Subcutaneous abdominal adipose tissue (tissue), 5 donors: ENCODE data around the gene ALDH1A2.
"Not testable (repeated sequence)": the region's sequence is repeated elsewhere in the genome, so short reads cannot be mapped to it uniquely, and the experiment has no call there.

Experiments
- H3K27ac ChIP-seq: one replicate; pipeline ENCODE4 v1.7.0; 2013; ENCODE audit warnings: low read depth, mild to moderate bottlenecking, inconsistent platforms, low read length, moderate library complexity
- H3K27me3 ChIP-seq, 5 donors: one replicate each; pipeline ENCODE4 v1.7.0; 2013; ENCODE audit warnings: low read length in 5 of 5, inconsistent platforms in 1 of 5; ENCODE audit not compliant: control insufficient read depth in 5 of 5, insufficient read depth in 4 of 5
- H3K36me3 ChIP-seq, 5 donors: one replicate each; pipeline ENCODE4 v1.7.0; 2013; ENCODE audit warnings: low read length in 5 of 5; ENCODE audit not compliant: control insufficient read depth in 5 of 5, insufficient read depth in 5 of 5
- H3K4me1 ChIP-seq, 5 donors: one replicate each; pipeline ENCODE4 v1.7.0; 2013; ENCODE audit warnings: low read length in 5 of 5, mild to moderate bottlenecking in 3 of 5, moderate library complexity in 1 of 5; ENCODE audit not compliant: control insufficient read depth in 5 of 5, insufficient read depth in 5 of 5
- H3K4me3 ChIP-seq, 5 donors: one replicate each; pipeline ENCODE4 v1.7.0; 2013; ENCODE audit warnings: low read length in 5 of 5, low read depth in 1 of 5
- H3K9ac ChIP-seq, 5 donors: one replicate each; pipeline ENCODE4 v1.7.0; 2013; ENCODE audit warnings: low read length in 5 of 5, mild to moderate bottlenecking in 4 of 5, moderate library complexity in 3 of 5
- H3K9me3 ChIP-seq, 5 donors: one replicate each; pipeline ENCODE4 v1.7.0; 2013; ENCODE audit warnings: low read length in 5 of 5; ENCODE audit not compliant: control insufficient read depth in 5 of 5
- donor health status: healthy.
- donor health status: healthy.
- donor health status: healthy.
- donor health status: healthy.
- donor health status: healthy.

The ALDH1A2 gene

GRCh38 chr15:58065445-58066041 lies at the start of gene ALDH1A2:
TSS of gene ALDH1A2 (minus strand) at chr15:58065711. CDS start at chr15:58065650, 61 bp downstream.
- Histone ChIP-seq H3K9me3 (no peaks in the 10 kb centered on the region), H3K27me3 (peaks cover 24 to 59% (median 38%) of the 10 kb centered on the region in 5 donors), H3K9ac (peak within 1 kb of the TSS in 2 of 5 donors; percentile 41 to 43), H3K36me3 (no peaks in the 10 kb centered on the region), H3K4me1 (peaks cover 0 to 18% (median 6%) of the 10 kb centered on the region in 5 donors), H3K27ac (peak within 1 kb of the TSS; percentile 31), H3K4me3 (peak within 1 kb of the TSS in 4 of 5 donors; percentile 49 to 65 (median 59))

GRCh38 chr15:58114812-58115211 lies 49.3 kb upstream of the ALDH1A2 start:
- Histone ChIP-seq H3K9me3 (no peaks in the 10 kb centered on the region), H3K27ac (no peak overlapping the region), H3K27me3 (peaks cover 0 to 4% (median 0%) of the 10 kb centered on the region in 5 donors), H3K36me3 (no peaks in the 10 kb centered on the region), H3K4me3 (no peak overlapping the region), H3K9ac (no peak overlapping the region), H3K4me1 (no peaks in the 10 kb centered on the region)

GRCh38 chr15:58114388-58114787 lies 48.9 kb upstream of the ALDH1A2 start:
- no peaks in the 10 kb centered on the region for H3K4me1 ChIP-seq
- H3K9me3 ChIP-seq, result no peaks in the 10 kb centered on the region
- no peak overlapping the region for H3K4me3 ChIP-seq
- peaks cover 0 to 4% (median 2%) of the 10 kb centered on the region in 5 donors for H3K27me3 ChIP-seq
- H3K36me3 ChIP-seq, result no peaks in the 10 kb centered on the region
- H3K9ac ChIP-seq, result no peak overlapping the region
- H3K27ac ChIP-seq, result no peak overlapping the region

- H3K27ac ChIP-seq, H3K36me3 ChIP-seq, H3K27me3 ChIP-seq, H3K9ac ChIP-seq, H3K9me3 ChIP-seq, H3K4me3 ChIP-seq, H3K4me1 ChIP-seq: not testable (repeated sequence)
Measured at GRCh38 chr15:58113358-58113757, 47.8 kb upstream of the ALDH1A2 start.

GRCh38 chr15:58111718-58112104 lies 46.2 kb upstream of the ALDH1A2 start:
- Histone ChIP-seq H3K27me3 (peaks cover 0 to 6% (median 4%) of the 10 kb centered on the region in 5 donors), H3K9ac (no peak overlapping the region), H3K4me3 (no peak overlapping the region), H3K9me3 (no peaks in the 10 kb centered on the region), H3K27ac (no peak overlapping the region), H3K4me1 (no peaks in the 10 kb centered on the region), H3K36me3 (no peaks in the 10 kb centered on the region)

- Histone ChIP-seq H3K9ac (no peak overlapping the region), H3K4me3 (no peak overlapping the region), H3K9me3 (no peaks in the 10 kb centered on the region), H3K4me1 (no peaks in the 10 kb centered on the region), H3K36me3 (no peaks in the 10 kb centered on the region), H3K27ac (no peak overlapping the region), H3K27me3 (peaks cover 0 to 6% (median 4%) of the 10 kb centered on the region in 5 donors)
Measured at GRCh38 chr15:58110999-58111717, 45.6 kb upstream of the ALDH1A2 start.

GRCh38 chr15:58109419-58109818 lies 43.9 kb upstream of the ALDH1A2 start:
- Histone ChIP-seq H3K4me1 (no peaks in the 10 kb centered on the region), H3K9ac (no peak overlapping the region), H3K4me3 (no peak overlapping the region), H3K9me3 (no peaks in the 10 kb centered on the region), H3K27ac (no peak overlapping the region), H3K36me3 (no peaks in the 10 kb centered on the region), H3K27me3 (peaks cover 0 to 6% (median 4%) of the 10 kb centered on the region in 5 donors)

GRCh38 chr15:58108117-58108516 lies 42.6 kb upstream of the ALDH1A2 start:
- Histone ChIP-seq H3K27ac (no peak overlapping the region), H3K9ac (no peak overlapping the region), H3K4me1 (no peaks in the 10 kb centered on the region), H3K27me3 (peaks cover 0 to 6% (median 4%) of the 10 kb centered on the region in 5 donors), H3K36me3 (no peaks in the 10 kb centered on the region), H3K9me3 (no peaks in the 10 kb centered on the region), H3K4me3 (no peak overlapping the region)

GRCh38 chr15:58103482-58103881 lies 38.0 kb upstream of the ALDH1A2 start:
- Histone ChIP-seq H3K4me1 (no peaks in the 10 kb centered on the region), H3K9me3 (no peaks in the 10 kb centered on the region), H3K27me3 (peaks cover 0 to 4% (median 0%) of the 10 kb centered on the region in 5 donors), H3K36me3 (no peaks in the 10 kb centered on the region), H3K27ac (no peak overlapping the region), H3K9ac (no peak overlapping the region), H3K4me3 (no peak overlapping the region)

GRCh38 chr15:58096529-58097084 lies 31.1 kb upstream of the ALDH1A2 start:
- Histone ChIP-seq H3K27ac (no peak overlapping the region), H3K4me1 (no peaks in the 10 kb centered on the region), H3K9me3 (peaks cover 0 to 4% (median 0%) of the 10 kb centered on the region in 5 donors), H3K4me3 (no peak overlapping the region), H3K27me3 (no peaks in the 10 kb centered on the region), H3K36me3 (no peaks in the 10 kb centered on the region), H3K9ac (no peak overlapping the region)
